D721Med (cell line): ENCODE results near the gene IL31RA.

Experiments
- DNase-seq: peaks from one replicate; pipeline ENCODE4 v3.0.0; 2011; ENCODE audit warnings: low spot score; ENCODE audit not compliant: insufficient read length
- FAIRE-seq: peaks from 2 replicates; lab custom pipeline; 2011; peaks lifted over from hg19 to GRCh38; lab: Jason Lieb, UNC
- TF ChIP-seq, protein P1 (sequence below): IDR thresholded peaks from 2 replicates; pipeline ENCODE4 v1.5.1; 2012; ENCODE audit warnings: mild to moderate bottlenecking, control low read depth; ENCODE audit not compliant: insufficient read depth; ENCODE audit errors: missing control alignments

The IL31RA gene

GRCh38 chr5:55907927-55908326 is 56.8 kb downstream of the IL31RA start:
- FAIRE-seq (no peak), DNase-seq (no peak)
- TF ChIP-seq, protein P1, sequence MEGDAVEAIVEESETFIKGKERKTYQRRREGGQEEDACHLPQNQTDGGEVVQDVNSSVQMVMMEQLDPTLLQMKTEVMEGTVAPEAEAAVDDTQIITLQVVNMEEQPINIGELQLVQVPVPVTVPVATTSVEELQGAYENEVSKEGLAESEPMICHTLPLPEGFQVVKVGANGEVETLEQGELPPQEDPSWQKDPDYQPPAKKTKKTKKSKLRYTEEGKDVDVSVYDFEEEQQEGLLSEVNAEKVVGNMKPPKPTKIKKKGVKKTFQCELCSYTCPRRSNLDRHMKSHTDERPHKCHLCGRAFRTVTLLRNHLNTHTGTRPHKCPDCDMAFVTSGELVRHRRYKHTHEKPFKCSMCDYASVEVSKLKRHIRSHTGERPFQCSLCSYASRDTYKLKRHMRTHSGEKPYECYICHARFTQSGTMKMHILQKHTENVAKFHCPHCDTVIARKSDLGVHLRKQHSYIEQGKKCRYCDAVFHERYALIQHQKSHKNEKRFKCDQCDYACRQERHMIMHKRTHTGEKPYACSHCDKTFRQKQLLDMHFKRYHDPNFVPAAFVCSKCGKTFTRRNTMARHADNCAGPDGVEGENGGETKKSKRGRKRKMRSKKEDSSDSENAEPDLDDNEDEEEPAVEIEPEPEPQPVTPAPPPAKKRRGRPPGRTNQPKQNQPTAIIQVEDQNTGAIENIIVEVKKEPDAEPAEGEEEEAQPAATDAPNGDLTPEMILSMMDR = no peak

- DNase-seq = no peak
- TF ChIP-seq, protein P1 = no peak
- no peak for FAIRE-seq
Observed at GRCh38 chr5:55908804-55909203, 57.6 kb downstream of the IL31RA start.

DNA sequence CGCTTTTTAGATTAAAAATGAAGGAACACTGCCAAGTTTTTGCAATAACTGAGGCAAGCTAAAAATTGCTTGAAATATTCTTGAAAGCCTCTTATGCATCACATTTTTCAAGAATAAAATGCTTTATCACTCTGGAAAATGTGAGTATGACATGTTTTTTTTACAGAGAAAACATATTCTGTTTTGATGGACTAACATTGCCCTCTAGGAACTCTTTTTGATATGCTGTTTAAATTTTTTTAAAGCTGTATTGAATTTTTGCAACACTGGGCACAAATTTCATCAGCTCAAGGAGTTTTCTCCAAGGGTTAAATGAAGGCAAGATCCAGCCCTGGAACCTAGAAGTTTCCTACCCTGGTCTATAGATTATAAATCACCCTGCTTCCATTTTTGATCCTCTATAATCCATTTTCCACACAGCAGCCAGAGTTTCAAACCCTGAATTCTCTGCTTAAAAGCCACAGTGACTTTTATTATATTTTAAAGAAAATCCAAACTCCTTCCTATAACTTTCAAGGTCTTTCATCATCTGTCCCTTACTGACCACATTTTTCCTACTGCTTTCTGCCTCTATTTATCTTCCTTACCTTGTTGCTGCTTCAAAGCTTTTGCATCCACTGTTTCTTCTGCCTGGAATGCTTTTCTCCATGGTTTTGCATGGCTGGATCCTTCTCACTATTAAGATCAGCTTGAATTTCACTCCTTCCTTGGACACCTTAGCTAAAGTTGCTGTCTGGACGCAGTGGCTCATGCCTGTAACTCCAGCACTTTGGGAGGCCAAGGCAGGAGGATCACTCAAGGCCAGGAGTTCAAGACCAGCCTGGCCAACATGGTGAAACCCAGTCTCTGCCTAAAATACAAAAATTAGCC is 60.9 kb downstream of the IL31RA start:
- no peak for FAIRE-seq
- TF ChIP-seq, protein P1 = no peak
- no peak for DNase-seq

DNA sequence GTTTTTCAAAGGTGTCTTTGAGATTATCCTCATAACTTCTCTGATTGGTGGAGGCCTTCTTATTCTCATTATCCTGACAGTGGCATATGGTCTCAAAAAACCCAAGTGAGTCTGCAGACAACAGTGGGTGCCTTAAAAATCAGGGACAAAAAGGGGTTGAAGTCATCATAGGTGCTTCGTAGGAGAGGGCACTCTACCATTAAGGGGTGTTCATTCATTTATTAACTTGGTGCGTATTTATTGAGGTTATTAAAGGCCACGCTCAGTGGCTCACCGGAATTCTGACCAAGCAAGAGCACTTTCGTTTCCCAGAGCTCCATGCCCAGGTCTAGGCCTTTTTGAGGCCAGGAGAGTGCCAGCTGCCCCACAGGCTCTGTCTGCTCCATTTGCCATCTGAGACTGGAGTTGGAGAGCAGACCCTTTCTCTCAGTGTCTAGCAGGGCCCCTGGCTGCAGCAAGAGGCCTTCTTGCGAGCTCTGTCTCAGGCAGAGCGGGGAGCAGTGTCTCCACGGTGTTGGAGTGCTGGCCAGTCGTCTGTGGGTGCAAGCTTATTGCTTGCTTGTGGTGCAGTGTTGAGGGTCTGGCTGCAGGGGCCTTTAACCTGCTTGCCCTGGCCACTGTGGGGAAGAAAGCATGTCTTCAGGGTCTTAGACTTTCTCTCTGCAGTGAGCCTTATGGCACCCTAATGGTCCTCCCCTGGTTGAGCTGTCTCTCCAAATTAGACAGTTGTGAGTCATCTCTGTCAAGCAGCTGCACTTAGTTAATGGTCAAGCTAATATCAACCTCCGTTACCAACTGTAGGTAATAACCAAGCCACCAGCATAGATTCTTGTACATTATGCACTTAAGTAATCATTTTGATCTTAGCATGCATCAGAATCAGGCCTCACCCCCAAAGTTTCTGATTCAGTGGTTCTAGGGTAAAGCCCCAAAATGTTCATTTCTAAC is 62.6 kb downstream of the IL31RA start:
- DNase-seq (no peak), FAIRE-seq (no peak)
- TF ChIP-seq, protein P1 = no peak

DNA sequence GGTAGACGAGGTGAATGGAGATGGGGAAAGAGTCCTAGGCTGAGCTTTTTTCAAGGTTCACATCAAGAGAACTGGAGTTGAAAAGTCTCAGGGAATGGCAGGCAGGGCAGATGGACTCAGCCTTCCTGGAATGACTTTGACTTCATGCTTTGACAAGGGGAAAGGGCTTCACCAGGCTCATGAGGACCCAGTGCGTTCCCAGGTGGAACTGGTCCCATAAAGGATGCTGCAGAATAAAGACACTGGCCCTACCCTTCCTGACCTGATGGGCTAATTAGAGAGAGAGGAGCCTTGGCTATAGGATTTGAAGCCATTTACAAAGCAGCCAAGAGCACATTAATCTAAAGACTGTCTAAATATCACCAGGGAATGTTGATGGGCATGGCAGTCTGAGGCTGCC is 63.8 kb downstream of the IL31RA start:
- DNase-seq (no peak), FAIRE-seq (no peak)
- TF ChIP-seq, protein P1 = no peak

DNA sequence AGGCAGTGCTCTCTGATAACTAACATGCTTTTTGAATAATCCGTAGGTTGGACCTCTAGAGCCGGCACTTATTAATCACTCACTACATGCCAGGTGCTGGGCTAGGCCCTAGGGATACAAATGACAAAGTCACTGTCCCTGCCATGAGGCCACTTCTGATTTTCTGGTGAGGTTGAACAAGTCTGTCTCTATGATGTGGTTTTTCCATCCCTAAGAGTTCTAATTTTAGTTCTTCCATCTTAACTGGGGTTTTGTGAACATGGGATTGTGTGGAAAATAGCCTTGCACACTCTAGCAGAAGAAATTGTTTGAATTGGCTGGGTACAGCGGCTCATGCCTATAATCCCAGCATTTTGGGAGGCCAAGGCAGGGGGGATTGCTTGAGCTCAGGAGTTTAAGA is 64.6 kb downstream of the IL31RA start:
- TF ChIP-seq, protein P1 = no peak
- DNase-seq (no peak), FAIRE-seq (no peak)

DNA sequence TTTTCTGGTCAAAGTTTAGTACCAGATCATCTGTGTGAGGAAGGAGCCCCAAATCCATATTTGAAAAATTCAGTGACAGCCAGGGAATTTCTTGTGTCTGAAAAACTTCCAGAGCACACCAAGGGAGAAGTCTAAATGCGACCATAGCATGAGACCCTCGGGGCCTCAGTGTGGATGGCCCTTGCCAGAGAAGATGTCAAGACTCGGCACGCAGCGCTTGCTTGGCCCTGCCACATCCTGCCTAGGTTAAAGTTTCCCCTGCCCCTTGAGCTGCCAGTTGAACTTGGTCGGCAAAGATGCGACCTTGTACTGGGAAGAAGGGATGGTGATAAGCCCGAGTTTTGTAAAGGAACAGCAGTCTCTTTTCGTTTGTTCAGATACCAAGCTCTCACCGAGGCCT is 65.8 kb downstream of the IL31RA start:
- DNase-seq (no peak), FAIRE-seq (no peak)
- TF ChIP-seq, protein P1 = no peak
